GM23338 (cell line): Measurements from ENCODE around the gene ZNF148. TPM values are rescaled to one million over a fixed set of nuclear protein-coding genes. Genes with fewer than 3 reads are reported as not detected.

Source experiments
- ATAC-seq: fragments of 200-7000 bp; cut with Tn5 transposase; 3 replicates; pipeline ENCODE4 v1.9.1; 2020
- DNase-seq: peaks from one replicate; pipeline ENCODE4 v3.0.0-alpha.2; 2015; ENCODE audit warnings: low spot score
- H2AFZ ChIP-seq: fragments of 200-600 bp; sonication (generic); 2 replicates; pipeline ENCODE4 v1.8.0; 2016; ENCODE audit warnings: antibody characterized with exemption, mild to moderate bottlenecking, moderate library complexity
- H3F3A ChIP-seq: fragments of 200-600 bp; sonication (generic); replicated peaks from 2 replicates; pipeline ENCODE4 v1.8.0; 2017; ENCODE audit warnings: antibody characterized with exemption, mixed run types, low read depth
- H3K27ac ChIP-seq: fragments of 200-600 bp; sonication (generic); 2 replicates; pipeline ENCODE4 v1.6.1; 2016; ENCODE audit warnings: low read depth
- H3K27me3 ChIP-seq: fragments of 200-600 bp; sonication (generic); 2 replicates; pipeline ENCODE4 v1.8.0; 2016; ENCODE audit warnings: mild to moderate bottlenecking, mixed run types, moderate library complexity; ENCODE audit not compliant: insufficient read depth
- H3K36me3 ChIP-seq: fragments of 200-600 bp; sonication (generic); 2 replicates; pipeline ENCODE4 v1.8.0; 2016; ENCODE audit warnings: mild to moderate bottlenecking; ENCODE audit not compliant: insufficient read depth
- H3K4me1 ChIP-seq: fragments of 200-600 bp; sonication (generic); 2 replicates; pipeline ENCODE4 v1.8.0; 2016; ENCODE audit warnings: mild to moderate bottlenecking, moderate library complexity; ENCODE audit not compliant: insufficient read depth
- H3K4me2 ChIP-seq: fragments of 200-600 bp; sonication (generic); 2 replicates; pipeline ENCODE4 v1.7.1; 2017; ENCODE audit warnings: mixed run types
- H3K4me3 ChIP-seq: fragments of 200-600 bp; sonication (generic); 2 replicates; pipeline ENCODE4 v1.6.1; 2016; ENCODE audit warnings: mixed run types
- H3K79me2 ChIP-seq: fragments of 200-600 bp; sonication (generic); replicated peaks from 2 replicates; pipeline ENCODE4 v1.8.0; 2017; ENCODE audit warnings: mild to moderate bottlenecking; ENCODE audit not compliant: insufficient read depth
- H3K9me2 ChIP-seq: fragments of 200-600 bp; sonication (generic); 2 replicates; pipeline ENCODE4 v1.8.0; 2017; ENCODE audit not compliant: insufficient read depth
- H4K20me1 ChIP-seq: fragments of 200-600 bp; sonication (generic); replicated peaks from 2 replicates; pipeline ENCODE4 v1.8.0; 2017; ENCODE audit warnings: mild to moderate bottlenecking; ENCODE audit not compliant: insufficient read depth
- H3K27ac Mint-ChIP-seq: 2 replicates; pipeline ENCODE4 v1.8.0; 2020; ENCODE audit warnings: inconsistent platforms, mild to moderate bottlenecking, moderate library complexity, mixed read lengths
- H3K27me3 Mint-ChIP-seq: 3 replicates; pipeline ENCODE4 v1.8.0; 2022; ENCODE audit warnings: low read depth, mild to moderate bottlenecking, moderate library complexity, mixed read lengths, inconsistent platforms; ENCODE audit not compliant: insufficient read depth, poor library complexity
- H3K36me3 Mint-ChIP-seq: 3 replicates; pipeline ENCODE4 v1.8.0; 2021; ENCODE audit warnings: low read depth, mild to moderate bottlenecking, inconsistent platforms, moderate library complexity, mixed read lengths
- H3K4me1 Mint-ChIP-seq: 3 replicates; pipeline ENCODE4 v1.8.0; 2020; ENCODE audit warnings: mild to moderate bottlenecking, inconsistent platforms, mixed read lengths
- H3K4me3 Mint-ChIP-seq: 3 replicates; pipeline ENCODE4 v1.8.0; 2021; ENCODE audit warnings: moderate library complexity, mild to moderate bottlenecking, inconsistent platforms, mixed read lengths
- H3K9me3 Mint-ChIP-seq: 3 replicates; pipeline ENCODE4 v1.8.0; 2020; ENCODE audit warnings: moderate library complexity, mild to moderate bottlenecking, inconsistent platforms, mixed read lengths
- ETS1 ChIP-seq: IDR thresholded peaks from 2 replicates; pipeline ENCODE4 v1.6.1; 2016; ENCODE audit warnings: antibody characterized with exemption
- EZH2 ChIP-seq: fragments of 200-600 bp; sonication (generic); IDR thresholded peaks from one replicate; pipeline ENCODE4 v1.8.0; 2017; ENCODE audit warnings: antibody characterized with exemption, mild to moderate bottlenecking, low read depth; ENCODE audit not compliant: unreplicated experiment
- EZH2phosphoT487 ChIP-seq: fragments of 200-600 bp; sonication (generic); IDR thresholded peaks from one replicate; pipeline ENCODE4 v1.8.1; 2018; ENCODE audit warnings: antibody characterized with exemption; ENCODE audit not compliant: unreplicated experiment
- JUNB ChIP-seq: IDR thresholded peaks from one replicate; pipeline ENCODE4 v1.6.1; 2016; ENCODE audit warnings: antibody characterized with exemption; ENCODE audit not compliant: unreplicated experiment
- NANOG ChIP-seq: IDR thresholded peaks from 2 replicates; pipeline ENCODE4 v1.6.1; 2016; ENCODE audit warnings: antibody characterized with exemption, borderline replicate concordance
- STAT1 ChIP-seq: IDR thresholded peaks from one replicate; pipeline ENCODE4 v1.6.1; 2016; ENCODE audit warnings: antibody characterized with exemption; ENCODE audit not compliant: unreplicated experiment
- ZNF114 ChIP-seq: fragments of 250-450 bp; sonication (Bioruptor Pico); IDR thresholded peaks from 2 replicates; pipeline ENCODE4 v1.5.0; 2020; ENCODE audit warnings: mild to moderate bottlenecking, moderate library complexity
- ZNF462 ChIP-seq: fragments of 250-450 bp; sonication (Bioruptor Pico); IDR thresholded peaks from 2 replicates; pipeline ENCODE4 v1.5.0; 2020; ENCODE audit warnings: mild to moderate bottlenecking, moderate library complexity
- polyA plus RNA-seq: library from polyadenylated mRNA; unstranded; fragments of >200 nt; fragmentation: Nextera tagmentation; extraction: Ambion mirVana; gene quantifications from 2 replicates; pipeline ENCODE4 v1.2.1, GENCODE V29; 2016
- total RNA-seq: library from RNA; depleted of rRNA; stranded (reverse); fragments of >200 nt; shearing (Covaris generic); gene quantifications from 2 replicates; pipeline ENCODE4 v1.2.3, GENCODE V29; 2014

Gene ZNF148
- total and polyA plus RNA-seq, 2 experiments from 2014 or later: 13.9 to 16.9 TPM

- TF ChIP-seq JUNB (no peak), NANOG (no peak), EZH2 (no peak)
Observed at GRCh38 chr3:125240496-125240895, 134.6 kb downstream of the ZNF148 start (continued).

- no peak overlapping the region for H2AFZ ChIP-seq
- no peak overlapping the region for H3K4me2 ChIP-seq
- 0 out of 2 replicates have a peak, but pooled peaks cover 4% of the 10 kb centered on the region for H3K79me2 ChIP-seq
- H3K4me1 Mint-ChIP-seq: peaks cover 9% of the 10 kb centered on the region; the same call in 2 of the 3 replicates
- H3K4me3 ChIP-seq: no peak overlapping the region
- TF ChIP-seq NANOG: no peak
- TF ChIP-seq ZNF462 (CRISPR knock-in tag): no peak
- TF ChIP-seq ETS1: no peak
- TF ChIP-seq ZNF114 (CRISPR knock-in tag): no peak
- TF ChIP-seq EZH2phosphoT487: no peak
- no peak for TF ChIP-seq STAT1
- no peaks in the 10 kb centered on the region for H3K36me3 ChIP-seq
- DNase-seq (no peak), ATAC-seq (no peak)
- no peak overlapping the region for H3K4me3 Mint-ChIP-seq
- no peaks in the 10 kb centered on the region for H3K27me3 ChIP-seq
- no peaks in the 10 kb centered on the region for H3K36me3 Mint-ChIP-seq
- H3K4me1 ChIP-seq: no peaks in the 10 kb centered on the region
- H4K20me1 ChIP-seq: no peaks in the 10 kb centered on the region
- H3K27me3 Mint-ChIP-seq: no peaks in the 10 kb centered on the region
- no peaks in the 10 kb centered on the region for H3K9me2 ChIP-seq
- H3F3A ChIP-seq: no peaks in the 10 kb centered on the region
- H3K9me3 Mint-ChIP-seq: no peaks in the 10 kb centered on the region
- no peak overlapping the region for H3K27ac ChIP-seq
- H3K27ac Mint-ChIP-seq: peak overlapping the region; percentile 9; the same call in 1 of the 2 replicates
Observed at GRCh38 chr3:125239266-125239665, 135.9 kb downstream of the ZNF148 start.
